ENCODE data around the gene NSDHL. TPM values are rescaled to one million over a fixed set of nuclear protein-coding genes. Genes with fewer than 3 reads are reported as not detected.
"Not testable (repeated sequence)": the region's sequence is repeated elsewhere in the genome, so short reads cannot be mapped to it uniquely, and the experiment has no call there.

NSDHL gene
- 20.8 TPM for polyA plus RNA-seq (2013, experiment 1 of 2; ENCODE audit: insufficient read length)
- polyA plus RNA-seq (2013, experiment 2 of 2; ENCODE audit: insufficient read length): 18.2 TPM

- DNase-seq: peak; percentile 94
Observed at GRCh38 chrX:152830312-152831305, at the start of gene NSDHL, which contains the start of gene CETN2. Gene NSDHL, plus strand, starts transcription at chrX:152831063. Its CDS starts 15,262 bp downstream, at chrX:152846325. Gene CETN2, minus strand, starts transcription at chrX:152830757. Its CDS starts 47 bp downstream, at chrX:152830710.

- not testable (repeated sequence) for DNase-seq
Observed at GRCh38 chrX:152787062-152787461, 43.8 kb upstream of the NSDHL start.

GRCh38 chrX:152798945-152799344 is 31.9 kb upstream of the NSDHL start:
- DNase-seq: no peak

GRCh38 chrX:152806035-152806434 is 24.8 kb upstream of the NSDHL start:
- DNase-seq: no peak

GRCh38 chrX:152810403-152810802 is 20.5 kb upstream of the NSDHL start:
- peak; percentile 2 for DNase-seq

- no peak for DNase-seq
Observed at GRCh38 chrX:152813206-152813605, 17.7 kb upstream of the NSDHL start.

- DNase-seq: no peak
Observed at GRCh38 chrX:152814048-152814447, 16.8 kb upstream of the NSDHL start.

GRCh38 chrX:152817078-152817764 is 13.6 kb upstream of the NSDHL start:
- peak; percentile 27 for DNase-seq

GRCh38 chrX:152818356-152818755 is 12.5 kb upstream of the NSDHL start:
- no peak for DNase-seq

- DNase-seq: no peak
Observed at GRCh38 chrX:152819266-152819665, 11.6 kb upstream of the NSDHL start.

- peak; percentile 21 for DNase-seq
Observed at GRCh38 chrX:152819732-152820131, 11.1 kb upstream of the NSDHL start.

- DNase-seq: peak; percentile 22
Observed at GRCh38 chrX:152821145-152821765, 9.6 kb upstream of the NSDHL start.

GRCh38 chrX:152822383-152823086 is 8.3 kb upstream of the NSDHL start:
- DNase-seq: no peak

GRCh38 chrX:152823657-152824056 is 7.2 kb upstream of the NSDHL start:
- no peak for DNase-seq

- DNase-seq: no peak
Observed at GRCh38 chrX:152824841-152825374, 6.0 kb upstream of the NSDHL start.

- DNase-seq: no peak
Observed at GRCh38 chrX:152831391-152831790, 528 bp downstream of the NSDHL start.

- DNase-seq: no peak
Observed at GRCh38 chrX:152832520-152832919, 1.7 kb downstream of the NSDHL start.

GRCh38 chrX:152833378-152833777 is 2.5 kb downstream of the NSDHL start:
- no peak for DNase-seq

- not testable (repeated sequence) for DNase-seq
Observed at GRCh38 chrX:152835470-152835869, 4.6 kb downstream of the NSDHL start.

- DNase-seq: no peak
Observed at GRCh38 chrX:152842772-152843338, 12.0 kb downstream of the NSDHL start.

- DNase-seq: no peak
Observed at GRCh38 chrX:152843852-152844251, 13.0 kb downstream of the NSDHL start.

Data from fibroblast of skin of back (primary cell).